ENCODE results near the gene SIPA1L3. TPM values are rescaled to one million over a fixed set of nuclear protein-coding genes. Genes with fewer than 3 reads are reported as not detected.

SIPA1L3 gene
- total and polyA plus RNA-seq, 4 donors, result 9.6 to 50.5 (median 27.6) TPM

GRCh38 chr19:38243279-38243673 lies 336.3 kb downstream of the SIPA1L3 start:
- Histone ChIP-seq H3K27me3 (ENCODE audit: control insufficient read depth in 3 of 3, insufficient read depth in 3 of 3, low read length in 2 of 3) (no peaks in the 10 kb centered on the region), H3K36me3 (ENCODE audit: control insufficient read depth in 4 of 4, insufficient read depth in 4 of 4, low read length in 4 of 4) (peaks cover 0 to 4% (median 2%) of the 10 kb centered on the region in 4 donors), H3K9me3 (ENCODE audit: control insufficient read depth in 4 of 4, insufficient read depth in 3 of 4, low read length in 3 of 4) (no peaks in the 10 kb centered on the region), H3K9ac (ENCODE audit: insufficient read depth in 1 of 2, low read length in 2 of 2) (no peak overlapping the region), H3K4me3 (no peak overlapping the region), H3K27ac (ENCODE audit: low read depth in 1 of 2, low read length in 1 of 2) (no peak overlapping the region), H3K4me1 (ENCODE audit: control insufficient read depth in 5 of 5, insufficient read depth in 5 of 5, low read length in 5 of 5) (peaks cover 0 to 4% (median 3%) of the 10 kb centered on the region in 5 donors)
- TF ChIP-seq CTCF (IDR thresholded peaks at IDR 0.05; ENCODE audit: control extremely low read depth, extremely low read depth), result no peak
- ATAC-seq (ENCODE audit: insufficient read depth, low FRiP score), result no peak
- no peak for DNase-seq
- WGBS, 2 donors, result 70 to 80% methylated on average over 15 of the region's 15 CpGs

- peaks cover 0 to 9% (median 3%) of the 10 kb centered on the region in 4 donors for H3K36me3 ChIP-seq (ENCODE audit: control insufficient read depth in 4 of 4, insufficient read depth in 4 of 4, low read length in 4 of 4)
- H3K27me3 ChIP-seq (ENCODE audit: control insufficient read depth in 3 of 3, insufficient read depth in 3 of 3, low read length in 2 of 3), result no peaks in the 10 kb centered on the region
- H3K9me3 ChIP-seq (ENCODE audit: control insufficient read depth in 4 of 4, insufficient read depth in 3 of 4, low read length in 3 of 4), result no peaks in the 10 kb centered on the region
- no peak overlapping the region for H3K9ac ChIP-seq (ENCODE audit: insufficient read depth in 1 of 2, low read length in 2 of 2)
- ATAC-seq (ENCODE audit: insufficient read depth, low FRiP score), result no peak
- no peak overlapping the region for H3K27ac ChIP-seq (ENCODE audit: low read depth in 1 of 2, low read length in 1 of 2)
- no peak for DNase-seq
- 64 to 65% methylated on average over 13 to 14 of the region's 14 CpGs for WGBS, 2 donors
- TF ChIP-seq CTCF (IDR thresholded peaks at IDR 0.05; ENCODE audit: control extremely low read depth, extremely low read depth), result no peak
- no peak overlapping the region for H3K4me3 ChIP-seq
- H3K4me1 ChIP-seq (ENCODE audit: control insufficient read depth in 5 of 5, insufficient read depth in 5 of 5, low read length in 5 of 5), result peaks cover 0 to 6% (median 6%) of the 10 kb centered on the region in 5 donors
Observed at GRCh38 chr19:38245826-38246498, 339.0 kb downstream of the SIPA1L3 start.

GRCh38 chr19:38247126-38247525 lies 340.1 kb downstream of the SIPA1L3 start:
- no peaks in the 10 kb centered on the region for H3K27me3 ChIP-seq (ENCODE audit: control insufficient read depth in 3 of 3, insufficient read depth in 3 of 3, low read length in 2 of 3)
- H3K36me3 ChIP-seq (ENCODE audit: control insufficient read depth in 4 of 4, insufficient read depth in 4 of 4, low read length in 4 of 4), result peaks cover 0 to 9% (median 3%) of the 10 kb centered on the region in 4 donors
- no peak for TF ChIP-seq CTCF (IDR thresholded peaks at IDR 0.05; ENCODE audit: control extremely low read depth, extremely low read depth)
- H3K4me3 ChIP-seq, result no peak overlapping the region
- DNase-seq, result no peak
- H3K9me3 ChIP-seq (ENCODE audit: control insufficient read depth in 4 of 4, insufficient read depth in 3 of 4, low read length in 3 of 4), result no peaks in the 10 kb centered on the region
- H3K27ac ChIP-seq (ENCODE audit: low read depth in 1 of 2, low read length in 1 of 2), result peak overlapping the region in 1 of 2 donors; percentile 17
- peaks cover 0 to 17% (median 10%) of the 10 kb centered on the region in 5 donors for H3K4me1 ChIP-seq (ENCODE audit: control insufficient read depth in 5 of 5, insufficient read depth in 5 of 5, low read length in 5 of 5)
- WGBS, 2 donors, result 60 to 72% methylated on average over 4 to 5 of the region's 5 CpGs
- ATAC-seq (ENCODE audit: insufficient read depth, low FRiP score), result no peak
- no peak overlapping the region for H3K9ac ChIP-seq (ENCODE audit: insufficient read depth in 1 of 2, low read length in 2 of 2)

Measured in lung (tissue), 12 donors.